HG02938 (cell line): ENCODE measurements around the gene ATP6V0D1.
"Not testable (repeated sequence)": the region's sequence is repeated elsewhere in the genome, so short reads cannot be mapped to it uniquely, and the experiment has no call there.

Experiments used
- ATAC-seq: cut with Tn5 transposase; IDR thresholded peaks from one replicate; pipeline ENCODE4 v1.9.1; 2021; ENCODE audit warnings: mild to moderate bottlenecking, moderate library complexity; ENCODE audit not compliant: unreplicated experiment

ATP6V0D1 gene

DNA sequence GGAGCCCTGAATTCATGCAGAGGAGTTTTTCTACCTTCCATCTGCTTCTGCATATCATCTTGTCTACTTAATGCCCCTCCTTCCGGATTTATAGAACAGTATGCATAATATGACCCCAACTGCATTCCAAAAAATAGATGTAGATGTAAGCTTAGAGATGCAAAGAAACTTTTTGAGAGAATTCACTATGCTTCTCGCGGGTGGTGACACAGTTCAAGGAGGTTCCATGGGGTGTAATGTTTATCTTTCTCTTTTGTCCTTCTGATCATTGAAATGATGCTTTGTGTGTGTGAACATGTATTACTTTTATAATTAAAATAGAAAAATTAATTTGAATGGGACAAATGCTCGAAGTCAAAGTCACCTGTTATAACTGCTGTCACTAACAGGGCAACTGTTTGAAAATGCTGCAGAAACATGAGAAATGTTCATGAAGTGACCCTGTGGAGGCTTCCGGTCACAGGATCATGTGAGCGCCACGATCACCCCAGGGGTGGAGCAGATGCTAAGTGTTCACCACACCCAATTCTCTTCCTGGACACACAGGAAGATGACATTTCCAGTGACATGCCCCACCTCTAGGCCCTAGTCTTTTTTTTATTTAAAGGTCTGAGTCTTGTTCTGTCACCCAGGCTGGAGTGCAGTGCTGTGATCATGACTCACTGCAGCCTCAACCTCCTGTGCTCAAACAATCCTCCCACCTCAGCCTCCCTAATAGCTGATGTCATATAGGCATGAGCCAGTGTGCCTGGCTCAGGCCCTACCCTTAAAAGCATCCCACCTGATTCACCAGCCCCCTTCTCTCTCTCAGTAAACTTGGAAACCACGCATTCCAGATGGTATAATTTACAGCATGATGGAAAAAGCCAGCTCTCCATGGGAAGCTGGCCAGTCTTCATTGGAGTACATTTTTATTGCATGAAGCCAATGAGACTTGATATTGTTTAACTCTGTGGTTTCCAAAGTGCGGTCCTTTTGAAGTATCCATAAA, 23.4 kb upstream of the ATP6V0D1 start:
- ATAC-seq, result no peak

DNA sequence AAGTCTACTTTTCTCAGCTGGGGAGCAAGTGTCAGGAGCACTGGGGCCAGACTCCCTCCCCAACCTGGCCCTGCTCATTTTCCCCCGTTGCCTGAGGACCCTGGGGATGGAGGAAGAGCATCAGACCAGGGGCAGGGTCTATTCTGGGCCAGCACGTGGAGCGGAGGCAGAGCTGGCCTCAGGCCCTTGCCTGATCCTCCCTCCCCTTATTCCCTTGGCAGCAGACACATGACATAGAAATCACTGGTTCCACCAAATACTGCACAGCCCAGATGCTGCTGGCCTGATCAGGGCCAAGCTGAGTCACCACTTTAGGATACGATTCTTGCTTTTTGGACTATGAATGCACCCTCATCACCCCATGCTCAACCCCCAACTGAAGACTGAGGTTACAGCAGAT, 18.1 kb upstream of the ATP6V0D1 start:
- ATAC-seq, result no peak

DNA sequence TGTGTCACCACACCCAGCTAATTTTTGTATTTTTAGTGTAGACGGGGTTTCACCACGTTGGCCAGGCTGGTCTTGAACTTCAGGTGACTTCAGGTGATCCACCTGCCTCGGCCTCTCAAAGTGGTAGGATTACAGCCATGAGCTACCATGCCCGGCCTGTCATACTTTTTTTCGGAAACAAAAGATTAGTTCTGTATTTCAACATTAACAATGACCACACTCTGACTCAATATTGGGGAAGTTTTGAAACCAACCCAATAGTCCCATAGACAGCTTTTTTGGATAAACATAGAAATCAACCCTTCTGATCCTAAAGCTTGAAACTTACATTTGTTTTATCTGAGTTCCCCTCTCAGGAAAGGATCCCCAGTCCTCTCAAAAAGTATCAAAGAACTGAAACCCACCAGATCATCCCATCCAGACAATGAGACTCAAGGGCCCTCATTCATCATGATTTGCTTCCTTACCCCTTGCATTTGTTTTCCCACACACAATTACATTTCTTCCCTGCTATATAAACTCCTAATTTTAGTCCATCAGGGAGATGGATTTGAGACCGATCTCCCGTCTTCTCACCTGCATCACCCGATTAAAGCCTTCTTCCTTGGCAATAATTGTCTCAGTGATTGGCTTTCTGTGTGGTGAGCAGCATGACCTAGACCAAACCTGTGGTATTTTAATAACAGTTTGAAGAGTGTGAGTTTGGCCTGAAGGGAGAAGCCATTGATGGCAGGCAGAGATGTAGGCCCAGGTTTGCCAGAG, 9.6 kb upstream of the ATP6V0D1 start:
- ATAC-seq, result no peak

DNA sequence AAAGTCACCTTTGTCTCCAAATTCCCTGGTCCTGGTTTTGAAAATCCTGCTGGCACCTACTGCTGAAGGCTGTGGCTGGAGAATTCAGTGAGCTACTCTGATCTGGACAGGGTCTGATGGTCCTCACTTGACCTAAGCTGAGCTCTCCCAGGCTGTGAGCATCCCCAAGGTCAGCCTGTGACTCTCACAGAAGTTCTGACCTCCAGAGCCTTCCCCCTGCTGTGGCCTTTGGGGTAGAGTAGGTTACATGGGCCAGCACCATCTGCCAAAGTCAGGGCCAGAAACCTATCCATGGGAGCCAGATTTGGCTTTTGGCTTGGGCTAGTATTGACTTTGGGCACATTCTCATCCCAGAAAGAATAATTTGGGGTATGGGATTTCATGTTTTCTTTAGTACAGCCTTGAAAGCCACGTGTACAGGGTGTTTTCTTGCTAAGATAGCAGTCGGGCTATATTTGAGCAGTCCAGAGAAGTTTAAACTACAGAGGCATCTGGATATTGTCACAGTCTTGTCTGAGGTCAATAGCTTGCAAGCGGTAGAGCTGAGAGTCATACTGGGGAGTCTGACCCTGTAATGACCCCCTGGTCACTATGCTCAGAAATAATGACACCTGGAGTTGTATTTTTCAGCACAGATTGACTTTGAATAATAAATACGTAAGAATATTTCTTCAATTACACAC, 8.6 kb upstream of the ATP6V0D1 start:
- ATAC-seq, result no peak

DNA sequence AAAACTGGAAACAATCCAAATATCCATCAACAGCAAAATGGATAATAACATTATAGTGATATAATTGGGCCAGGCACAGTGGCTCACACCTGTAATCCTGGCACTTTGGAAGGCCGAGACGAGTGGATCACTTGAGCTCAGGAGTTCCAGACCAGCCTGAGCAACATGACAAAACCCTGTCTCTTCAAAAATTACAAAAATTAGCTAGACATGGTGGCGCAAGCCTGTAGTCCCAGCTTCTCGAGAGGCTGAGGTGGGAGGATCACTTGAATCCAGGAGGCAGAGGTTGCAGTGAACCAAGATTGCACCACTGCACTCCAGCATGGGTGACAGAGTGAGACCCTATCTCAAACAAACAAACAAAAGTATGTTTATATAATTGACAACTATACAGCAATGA, 6.6 kb upstream of the ATP6V0D1 start:
- ATAC-seq, result not testable (repeated sequence)

DNA sequence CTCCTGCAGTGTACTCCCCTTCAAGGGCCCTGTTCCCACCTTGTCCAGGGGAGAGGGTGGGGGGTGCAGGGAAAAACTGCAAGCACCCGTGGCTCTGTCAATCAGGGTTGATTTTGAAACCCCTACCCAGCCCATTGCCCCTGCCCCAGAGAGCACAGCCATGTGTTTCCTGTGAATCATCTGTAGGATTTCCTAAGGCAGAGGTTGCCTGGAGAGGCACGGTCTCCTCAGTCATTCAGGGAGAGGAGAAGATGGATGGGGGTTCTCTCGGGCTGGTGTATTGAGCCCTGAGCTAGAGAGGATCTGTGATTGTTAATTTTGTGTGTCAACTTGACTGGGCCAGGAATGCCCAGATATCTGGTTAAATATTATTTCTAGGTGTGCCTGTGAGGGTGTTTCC, 5.8 kb upstream of the ATP6V0D1 start:
- ATAC-seq, result no peak

DNA sequence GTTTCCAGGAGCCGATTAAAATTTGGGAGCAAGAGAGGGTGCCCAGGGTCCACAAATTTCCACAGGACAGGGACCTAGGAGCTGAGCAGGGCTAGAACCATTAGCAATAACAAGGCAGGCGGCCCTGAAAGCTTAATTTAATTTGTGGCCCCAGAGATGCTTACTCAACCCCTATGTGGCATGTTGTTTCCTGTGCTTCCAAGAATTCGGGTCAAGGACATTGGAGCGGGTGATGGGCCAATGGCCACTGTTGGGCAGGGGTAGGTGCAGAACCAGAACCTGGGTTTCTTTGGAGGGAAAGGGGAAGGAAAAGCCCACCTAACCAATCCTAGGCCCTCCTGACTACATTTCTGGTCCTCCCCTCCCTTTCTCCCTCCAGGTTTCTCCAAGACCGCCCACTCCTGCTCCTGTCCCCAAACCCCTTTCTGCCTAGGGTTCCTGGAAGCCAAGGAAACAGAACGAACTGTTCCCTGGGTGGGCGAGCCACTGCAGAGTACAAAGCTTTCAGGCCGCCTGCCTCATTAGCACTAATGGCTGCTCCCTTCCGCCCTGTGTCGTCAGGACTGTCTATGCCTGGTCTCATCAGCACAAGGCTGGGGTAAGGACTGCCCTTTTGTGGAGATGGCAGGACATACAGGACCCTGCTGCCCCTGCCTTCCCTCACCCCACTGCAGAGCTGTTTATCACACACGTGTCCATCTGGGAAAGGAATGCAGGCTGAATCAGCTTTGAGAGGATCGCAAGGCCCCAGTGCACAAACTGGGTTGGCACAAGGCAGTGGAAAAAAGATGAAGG, 3.0 kb upstream of the ATP6V0D1 start:
- ATAC-seq, result no peak

DNA sequence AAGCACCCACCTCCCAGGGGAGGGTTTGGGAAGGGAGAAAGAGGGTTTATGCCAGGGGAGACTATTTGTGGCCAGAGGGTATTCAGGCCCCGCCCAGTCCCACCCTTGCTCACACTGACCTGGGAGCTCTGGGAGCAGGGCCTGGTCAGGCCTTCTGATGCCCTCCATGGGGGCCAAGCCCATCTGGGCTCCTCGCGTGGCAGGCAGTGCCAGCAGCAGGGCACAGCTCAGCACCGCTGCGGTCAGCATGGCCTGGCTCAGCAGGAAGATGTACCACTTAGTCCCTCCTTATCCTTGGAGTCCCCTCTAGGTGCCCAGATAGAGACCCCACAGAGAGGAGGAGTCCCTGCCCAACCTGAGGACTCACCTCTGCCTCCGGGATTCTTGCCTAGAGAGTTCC, 2.2 kb upstream of the ATP6V0D1 start, which contains the start of gene AGRP:
Gene AGRP, minus strand, starts transcription at position 398 of the 400 bp plus-strand sequence. Its CDS starts 149 bp downstream, at position 249.
- ATAC-seq, result no peak

DNA sequence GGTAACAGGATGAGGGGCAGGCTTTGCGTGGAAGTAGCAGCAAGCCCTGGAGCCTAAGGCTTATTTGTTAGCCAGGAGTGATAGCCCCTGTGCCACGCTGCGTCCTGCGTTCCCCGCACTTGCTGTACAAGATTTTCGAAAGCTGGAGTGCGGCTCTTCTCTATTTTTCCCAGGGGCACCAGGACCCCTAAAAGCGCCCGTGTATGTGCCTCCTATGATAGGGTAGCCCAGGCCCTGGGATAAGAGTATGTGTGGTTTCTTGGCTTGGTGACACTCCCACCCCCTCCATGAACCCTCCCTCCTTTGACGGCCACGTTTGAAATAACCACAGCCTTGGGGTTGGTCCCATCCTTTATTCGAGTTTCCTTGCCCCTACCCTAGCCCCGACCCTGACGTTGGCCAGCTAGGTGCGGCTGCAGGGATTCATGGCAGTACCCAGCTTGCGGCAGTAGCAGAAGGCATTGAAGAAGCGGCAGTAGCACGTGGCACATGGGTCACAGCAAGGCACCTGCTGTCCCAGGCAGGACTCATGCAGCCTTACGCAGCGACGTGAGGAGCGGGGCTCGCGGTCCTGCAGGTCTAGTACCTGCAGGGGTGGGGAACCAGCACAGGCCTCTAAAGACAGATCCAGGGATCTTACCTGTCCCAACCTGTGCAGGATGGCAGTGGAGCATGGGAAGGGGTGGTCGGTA, 1.4 kb upstream of the ATP6V0D1 start:
- no peak for ATAC-seq

DNA sequence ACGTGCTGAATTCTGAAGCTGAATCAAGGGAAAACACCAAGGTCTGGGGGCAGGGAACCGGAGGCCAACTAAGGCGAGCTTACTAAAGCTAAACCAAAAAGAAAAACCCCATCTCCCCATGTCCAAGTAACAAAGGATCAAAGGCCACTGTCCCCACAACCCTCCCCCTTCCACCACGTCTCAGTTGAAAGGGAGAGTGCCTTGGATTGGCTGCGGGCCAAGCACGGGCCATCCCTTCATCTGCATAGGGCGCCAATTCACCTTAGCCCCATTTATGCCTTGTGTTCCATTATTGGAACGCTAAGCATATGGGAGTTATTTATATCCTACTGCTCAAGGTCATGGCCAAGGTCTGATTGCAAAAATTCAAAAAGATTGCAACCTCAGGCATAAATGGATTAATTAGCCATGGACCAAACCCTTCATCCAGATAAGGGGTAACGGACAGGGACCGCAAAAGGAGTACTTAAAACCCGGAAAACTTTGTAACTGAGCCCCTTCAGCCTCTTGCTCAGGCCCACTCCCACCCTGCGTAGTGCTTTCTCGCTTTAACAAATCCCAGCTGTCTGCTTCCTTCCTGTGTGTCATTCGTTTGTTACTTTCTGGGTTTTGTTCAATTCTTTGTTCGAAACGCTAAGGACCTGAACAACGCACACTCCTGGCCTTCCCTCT, 740 bp upstream of the ATP6V0D1 start:
- no peak for ATAC-seq

DNA sequence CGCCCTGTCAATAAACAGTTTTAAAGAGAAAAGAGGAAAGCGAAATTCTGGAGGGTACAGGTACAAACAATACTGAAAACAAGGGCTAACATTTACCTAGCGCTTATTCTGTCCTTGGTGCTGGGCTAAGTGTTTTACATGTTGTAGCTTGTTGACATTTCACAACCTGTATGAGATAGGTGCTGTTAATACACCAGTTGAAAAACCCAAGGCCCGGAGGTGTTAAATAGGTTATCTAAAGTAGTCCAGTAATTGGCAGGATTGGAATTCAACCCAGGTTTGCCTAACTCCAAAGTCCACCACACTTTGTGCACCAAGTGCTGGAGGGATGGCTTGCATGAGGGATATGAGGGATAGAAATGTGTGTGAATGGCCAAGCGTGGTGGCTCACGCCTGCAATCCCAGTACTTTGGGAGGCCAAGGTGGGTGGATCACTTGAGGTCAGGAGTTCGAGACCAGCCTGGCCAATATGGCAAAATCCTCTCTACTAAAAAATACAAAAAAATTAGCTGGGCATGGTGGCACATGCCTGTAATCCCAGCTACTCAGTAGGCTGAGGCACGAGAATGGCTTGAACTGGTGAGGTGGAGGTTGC, 2.9 kb downstream of the ATP6V0D1 start:
- no peak for ATAC-seq

DNA sequence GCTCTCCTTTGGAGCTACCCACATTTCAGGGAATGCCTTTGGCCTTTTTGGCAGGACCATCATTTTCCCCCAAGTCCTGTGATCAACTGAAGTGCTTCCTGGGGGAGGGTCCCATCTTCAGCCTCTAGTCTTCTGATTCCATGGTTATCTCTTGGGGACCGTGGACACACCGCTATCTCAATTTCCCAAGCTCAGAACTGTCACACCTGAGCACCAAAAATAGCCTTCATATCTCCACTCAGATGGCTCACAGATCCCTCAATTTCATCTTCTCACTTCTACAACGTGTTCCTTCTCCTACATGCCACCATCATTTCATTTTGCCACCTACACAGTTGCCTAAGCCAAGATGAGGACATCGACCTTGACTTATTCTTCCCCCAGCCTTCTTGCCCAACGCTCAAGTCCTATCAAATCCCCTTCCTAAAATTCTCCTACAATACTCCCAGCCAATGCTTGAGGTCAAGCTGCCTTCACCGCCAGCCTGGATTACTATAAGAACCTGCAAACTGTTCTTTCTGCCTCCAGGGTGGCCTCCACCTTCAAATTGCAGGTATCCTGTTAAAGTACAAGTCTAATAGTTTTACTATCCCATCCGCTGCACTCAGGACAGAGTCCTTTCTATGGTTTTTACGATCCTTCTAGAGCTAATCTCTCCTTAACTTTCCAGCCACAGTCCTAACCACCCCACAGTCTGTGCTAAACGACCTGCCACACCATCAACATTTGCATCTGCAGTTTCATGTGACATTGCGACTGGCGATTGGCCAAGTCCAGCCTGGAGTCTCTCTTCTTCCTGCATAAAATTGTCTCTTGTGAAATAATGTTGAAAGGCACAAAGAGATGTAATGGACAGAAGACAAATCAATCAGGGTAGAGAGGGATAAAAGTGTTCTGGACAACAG, 6.2 kb downstream of the ATP6V0D1 start:
- ATAC-seq, result no peak

DNA sequence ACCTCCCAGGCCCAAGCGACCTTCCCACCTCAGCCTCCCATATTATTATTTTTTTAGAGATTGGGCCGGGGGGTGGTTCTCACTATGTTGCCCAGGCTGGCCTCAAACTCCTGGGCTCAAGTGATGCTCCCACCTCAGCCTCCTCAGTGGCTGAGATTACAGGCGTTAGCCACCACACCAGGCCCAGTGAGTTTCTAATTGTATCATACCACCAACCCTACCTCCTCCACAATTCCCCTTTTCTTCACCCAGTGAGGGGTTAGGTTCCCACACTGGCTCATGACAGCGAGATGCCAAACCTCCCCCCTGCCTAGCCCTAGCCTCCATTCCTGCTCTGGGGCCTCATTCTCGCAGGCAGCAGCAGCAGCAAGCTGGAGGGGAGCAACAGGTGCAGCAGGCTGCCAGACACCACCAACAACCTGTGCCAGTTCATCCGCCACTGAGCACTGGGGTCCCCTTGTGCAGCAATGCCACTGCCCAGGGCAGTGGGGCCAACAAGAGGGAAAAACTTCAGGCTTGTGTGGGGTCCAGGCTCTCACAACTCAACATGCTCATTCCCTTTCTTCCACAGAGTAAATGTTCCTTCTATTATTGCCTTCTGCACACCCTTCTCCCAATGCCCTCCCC, 9.1 kb downstream of the ATP6V0D1 start:
- ATAC-seq, result no peak

DNA sequence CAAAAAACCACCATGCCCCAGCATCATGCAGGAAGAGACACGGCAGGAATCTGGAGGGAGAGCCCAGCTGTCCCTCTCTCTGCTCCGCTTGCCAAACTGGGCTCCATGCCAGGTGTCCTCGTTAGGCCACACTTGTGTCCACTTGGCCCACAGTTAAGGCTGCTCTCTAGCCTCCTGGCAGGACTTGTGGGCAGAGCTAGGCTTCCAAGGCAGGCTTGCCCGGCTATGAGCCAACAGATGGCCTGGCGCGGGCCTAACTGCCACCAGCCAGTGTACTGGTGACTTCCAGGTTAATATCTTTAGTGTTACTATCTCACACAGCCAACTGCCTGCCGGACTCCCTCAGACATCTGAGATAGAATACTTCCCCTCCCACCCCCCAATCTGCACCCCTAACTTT, 10.6 kb downstream of the ATP6V0D1 start:
- ATAC-seq, result no peak

DNA sequence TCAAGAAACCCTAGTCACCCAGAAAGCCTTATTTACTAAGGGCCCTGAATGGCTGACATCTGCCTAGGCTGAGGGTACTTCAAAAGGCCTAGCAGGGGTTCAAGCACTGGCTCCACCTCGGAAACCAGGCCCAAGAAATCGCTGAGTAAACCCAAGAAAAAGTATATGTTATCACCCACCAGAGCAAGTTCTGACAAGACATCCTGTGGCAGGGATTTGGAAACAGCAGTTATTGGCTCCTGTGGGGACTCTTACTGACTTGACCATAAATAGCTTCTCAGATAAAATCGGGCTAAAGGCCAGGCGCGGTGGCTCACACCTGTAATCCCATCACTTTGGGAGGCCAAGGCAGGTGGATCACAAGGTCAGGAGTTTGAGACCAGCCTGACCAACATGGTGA, 12.2 kb downstream of the ATP6V0D1 start:
- ATAC-seq, result no peak

DNA sequence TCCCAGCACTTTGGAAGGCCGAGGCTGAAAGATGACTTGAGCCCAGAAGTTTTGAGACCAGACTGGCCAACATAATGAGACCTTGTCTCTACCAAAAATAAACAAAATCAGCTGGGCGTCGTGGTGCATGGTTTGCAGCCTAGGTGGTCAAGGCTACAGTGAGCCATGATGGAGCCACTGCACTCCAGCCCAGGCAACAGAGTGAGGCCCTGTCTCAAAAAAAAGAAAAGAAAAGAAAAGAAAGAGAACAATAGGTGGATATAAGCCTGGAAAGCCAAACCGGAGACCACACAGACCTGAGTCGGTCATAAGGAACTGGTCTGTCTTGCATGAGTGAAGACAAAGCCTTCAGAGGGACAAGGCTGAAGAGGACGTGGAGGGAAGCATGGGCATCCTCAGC, 14.4 kb downstream of the ATP6V0D1 start:
- ATAC-seq, result no peak

DNA sequence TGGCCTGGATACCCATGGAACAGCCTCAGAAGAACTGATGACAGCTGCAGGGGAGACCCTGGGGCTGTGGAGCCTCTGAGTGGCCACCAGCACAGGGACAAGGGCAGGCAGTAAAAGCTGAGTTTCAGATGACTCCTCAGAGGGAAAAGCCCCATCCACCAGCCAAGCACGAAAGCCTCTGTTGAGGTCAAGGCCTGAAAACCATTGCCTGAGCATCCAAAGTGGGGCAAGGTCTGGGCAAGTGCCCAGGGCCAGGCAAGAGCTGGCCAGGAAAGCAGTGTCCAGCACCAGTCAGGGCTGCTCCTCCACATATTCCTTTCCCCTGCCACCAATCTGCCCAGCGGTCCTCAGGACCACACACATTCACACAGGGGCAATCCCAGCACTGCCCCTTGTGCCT, 16.4 kb downstream of the ATP6V0D1 start:
- no peak for ATAC-seq
